ENCODE measurements around the gene ARID5B. TPM values are rescaled to one million over a fixed set of nuclear protein-coding genes. Genes with fewer than 3 reads are reported as not detected.

ARID5B gene
- total RNA-seq, 1 experiment from 2014 or later: 2.3 TPM

- TF ChIP-seq STAT6 (CRISPR knock-in tag; conservative IDR thresholded peaks at IDR 0.05; ENCODE audit: low read depth) (no peak), HMGA2 (CRISPR knock-in tag; IDR thresholded peaks at IDR 0.05) (no peak), SP1 (CRISPR knock-in tag; conservative IDR thresholded peaks at IDR 0.05) (no peak), MXD4 (CRISPR knock-in tag; IDR thresholded peaks at IDR 0.05; ENCODE audit: borderline replicate concordance) (no peak), GTF2I (CRISPR knock-in tag; conservative IDR thresholded peaks at IDR 0.05) (no peak)
Observed at GRCh38 chr10:61998937-61999336, 97.4 kb downstream of the ARID5B start (continued).

GRCh38 chr10:62000037-62000603 is 98.6 kb downstream of the ARID5B start:
- no peak for DNase-seq (ENCODE audit: low spot score)
- ATAC-seq: no peak
- Mint-ChIP-seq H3K4me1 (peaks cover 10% of the 10 kb centered on the region), H3K27ac (no peak overlapping the region), H3K4me3 (no peak overlapping the region), H3K27me3 (ENCODE audit: low read depth) (no peaks in the 10 kb centered on the region), H3K9me3 (peaks cover 7% of the 10 kb centered on the region; the same call in 1 of the 2 replicates), H3K36me3 (no peaks in the 10 kb centered on the region)
- TF ChIP-seq, protein P1, sequence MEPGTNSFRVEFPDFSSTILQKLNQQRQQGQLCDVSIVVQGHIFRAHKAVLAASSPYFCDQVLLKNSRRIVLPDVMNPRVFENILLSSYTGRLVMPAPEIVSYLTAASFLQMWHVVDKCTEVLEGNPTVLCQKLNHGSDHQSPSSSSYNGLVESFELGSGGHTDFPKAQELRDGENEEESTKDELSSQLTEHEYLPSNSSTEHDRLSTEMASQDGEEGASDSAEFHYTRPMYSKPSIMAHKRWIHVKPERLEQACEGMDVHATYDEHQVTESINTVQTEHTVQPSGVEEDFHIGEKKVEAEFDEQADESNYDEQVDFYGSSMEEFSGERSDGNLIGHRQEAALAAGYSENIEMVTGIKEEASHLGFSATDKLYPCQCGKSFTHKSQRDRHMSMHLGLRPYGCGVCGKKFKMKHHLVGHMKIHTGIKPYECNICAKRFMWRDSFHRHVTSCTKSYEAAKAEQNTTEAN (CRISPR knock-in tag; IDR thresholded peaks at IDR 0.05): no peak
- TF ChIP-seq, protein P2, sequence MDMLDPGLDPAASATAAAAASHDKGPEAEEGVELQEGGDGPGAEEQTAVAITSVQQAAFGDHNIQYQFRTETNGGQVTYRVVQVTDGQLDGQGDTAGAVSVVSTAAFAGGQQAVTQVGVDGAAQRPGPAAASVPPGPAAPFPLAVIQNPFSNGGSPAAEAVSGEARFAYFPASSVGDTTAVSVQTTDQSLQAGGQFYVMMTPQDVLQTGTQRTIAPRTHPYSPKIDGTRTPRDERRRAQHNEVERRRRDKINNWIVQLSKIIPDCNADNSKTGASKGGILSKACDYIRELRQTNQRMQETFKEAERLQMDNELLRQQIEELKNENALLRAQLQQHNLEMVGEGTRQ (CRISPR knock-in tag; IDR thresholded peaks at IDR 0.05): no peak
- TF ChIP-seq ZNF232 (CRISPR knock-in tag; IDR thresholded peaks at IDR 0.05) (no peak), CTCF (IDR thresholded peaks at IDR 0.05) (no peak), ELF4 (CRISPR knock-in tag; IDR thresholded peaks at IDR 0.05; ENCODE audit: low read depth) (no peak), TCF7 (CRISPR knock-in tag; IDR thresholded peaks at IDR 0.05; ENCODE audit: low read depth) (no peak), ERG (CRISPR knock-in tag; IDR thresholded peaks at IDR 0.05) (no peak)
- TF ChIP-seq, protein P3, sequence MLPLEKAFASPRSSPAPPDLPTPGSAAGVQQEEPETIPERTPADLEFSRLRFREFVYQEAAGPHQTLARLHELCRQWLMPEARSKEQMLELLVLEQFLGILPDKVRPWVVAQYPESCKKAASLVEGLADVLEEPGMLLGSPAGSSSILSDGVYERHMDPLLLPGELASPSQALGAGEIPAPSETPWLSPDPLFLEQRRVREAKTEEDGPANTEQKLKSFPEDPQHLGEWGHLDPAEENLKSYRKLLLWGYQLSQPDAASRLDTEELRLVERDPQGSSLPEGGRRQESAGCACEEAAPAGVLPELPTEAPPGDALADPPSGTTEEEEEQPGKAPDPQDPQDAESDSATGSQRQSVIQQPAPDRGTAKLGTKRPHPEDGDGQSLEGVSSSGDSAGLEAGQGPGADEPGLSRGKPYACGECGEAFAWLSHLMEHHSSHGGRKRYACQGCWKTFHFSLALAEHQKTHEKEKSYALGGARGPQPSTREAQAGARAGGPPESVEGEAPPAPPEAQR (CRISPR knock-in tag; IDR thresholded peaks at IDR 0.05): no peak
- TF ChIP-seq, protein P4, sequence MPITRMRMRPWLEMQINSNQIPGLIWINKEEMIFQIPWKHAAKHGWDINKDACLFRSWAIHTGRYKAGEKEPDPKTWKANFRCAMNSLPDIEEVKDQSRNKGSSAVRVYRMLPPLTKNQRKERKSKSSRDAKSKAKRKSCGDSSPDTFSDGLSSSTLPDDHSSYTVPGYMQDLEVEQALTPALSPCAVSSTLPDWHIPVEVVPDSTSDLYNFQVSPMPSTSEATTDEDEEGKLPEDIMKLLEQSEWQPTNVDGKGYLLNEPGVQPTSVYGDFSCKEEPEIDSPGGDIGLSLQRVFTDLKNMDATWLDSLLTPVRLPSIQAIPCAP (CRISPR knock-in tag; IDR thresholded peaks at IDR 0.05): no peak
- POLR2A ChIA-PET: no interaction called here
- CTCF ChIA-PET: no interaction called here

Data from WTC11 (cell line).